Measurements from ENCODE around the gene ZNHIT2.
A peak's percentile ranks its signal among the peaks of the same experiment; 100 is the strongest.

ZNHIT2 gene

GRCh38 chr11:65132238-65132987, 14.9 kb upstream of the ZNHIT2 start:
- Histone ChIP-seq H3K4me3 (ENCODE audit: low read length, poor library complexity, severe bottlenecking) (peak overlapping the region; percentile 84), H3K36me3 (ENCODE audit: insufficient read depth, low read length) (peaks cover 39% of the 10 kb centered on the region), H3K9ac (ENCODE audit: low read depth, low read length, poor library complexity, severe bottlenecking) (peak overlapping the region; percentile 88), H3F3A (ENCODE audit: low read depth) (no peaks in the 10 kb centered on the region), H3K9me3 (ENCODE audit: insufficient read depth, low read depth, low read length) (no peaks in the 10 kb centered on the region), H3K4me2 (ENCODE audit: low read depth, low read length, poor library complexity, severe bottlenecking) (peak overlapping the region; percentile 98), H3K9me2 (replicated peaks; ENCODE audit: low read depth, low read length) (no peaks in the 10 kb centered on the region), H3K27me3 (ENCODE audit: insufficient read depth, low read length, poor library complexity, severe bottlenecking) (no peaks in the 10 kb centered on the region), H3K79me2 (ENCODE audit: insufficient read depth, low read length) (peaks cover 26% of the 10 kb centered on the region), H3K4me1 (ENCODE audit: insufficient read depth, low read length, poor library complexity, severe bottlenecking) (peaks cover 24% of the 10 kb centered on the region), H2AFZ (ENCODE audit: low read length) (no peak overlapping the region), H4K20me1 (ENCODE audit: insufficient read depth, low read length, poor library complexity, severe bottlenecking) (peaks cover 21% of the 10 kb centered on the region)
- no peak for TF ChIP-seq EZH2phosphoT487 (IDR thresholded peaks at IDR 0.05; ENCODE audit: borderline replicate concordance)
- TF ChIP-seq, protein P1, sequence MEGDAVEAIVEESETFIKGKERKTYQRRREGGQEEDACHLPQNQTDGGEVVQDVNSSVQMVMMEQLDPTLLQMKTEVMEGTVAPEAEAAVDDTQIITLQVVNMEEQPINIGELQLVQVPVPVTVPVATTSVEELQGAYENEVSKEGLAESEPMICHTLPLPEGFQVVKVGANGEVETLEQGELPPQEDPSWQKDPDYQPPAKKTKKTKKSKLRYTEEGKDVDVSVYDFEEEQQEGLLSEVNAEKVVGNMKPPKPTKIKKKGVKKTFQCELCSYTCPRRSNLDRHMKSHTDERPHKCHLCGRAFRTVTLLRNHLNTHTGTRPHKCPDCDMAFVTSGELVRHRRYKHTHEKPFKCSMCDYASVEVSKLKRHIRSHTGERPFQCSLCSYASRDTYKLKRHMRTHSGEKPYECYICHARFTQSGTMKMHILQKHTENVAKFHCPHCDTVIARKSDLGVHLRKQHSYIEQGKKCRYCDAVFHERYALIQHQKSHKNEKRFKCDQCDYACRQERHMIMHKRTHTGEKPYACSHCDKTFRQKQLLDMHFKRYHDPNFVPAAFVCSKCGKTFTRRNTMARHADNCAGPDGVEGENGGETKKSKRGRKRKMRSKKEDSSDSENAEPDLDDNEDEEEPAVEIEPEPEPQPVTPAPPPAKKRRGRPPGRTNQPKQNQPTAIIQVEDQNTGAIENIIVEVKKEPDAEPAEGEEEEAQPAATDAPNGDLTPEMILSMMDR (conservative IDR thresholded peaks at IDR 0.05; ENCODE audit: low read length), result no peak

GRCh38 chr11:65131895-65132237, 14.4 kb upstream of the ZNHIT2 start:
- no peak for TF ChIP-seq EZH2phosphoT487 (IDR thresholded peaks at IDR 0.05; ENCODE audit: borderline replicate concordance)
- TF ChIP-seq, protein P1 (conservative IDR thresholded peaks at IDR 0.05; ENCODE audit: low read length), result no peak
- Histone ChIP-seq H4K20me1 (ENCODE audit: insufficient read depth, low read length, poor library complexity, severe bottlenecking) (peaks cover 21% of the 10 kb centered on the region), H3K36me3 (ENCODE audit: insufficient read depth, low read length) (peaks cover 45% of the 10 kb centered on the region), H3K9me2 (replicated peaks; ENCODE audit: low read depth, low read length) (no peaks in the 10 kb centered on the region), H3K79me2 (ENCODE audit: insufficient read depth, low read length) (peaks cover 26% of the 10 kb centered on the region), H3K4me1 (ENCODE audit: insufficient read depth, low read length, poor library complexity, severe bottlenecking) (peaks cover 24% of the 10 kb centered on the region), H3F3A (ENCODE audit: low read depth) (no peaks in the 10 kb centered on the region), H3K9ac (ENCODE audit: low read depth, low read length, poor library complexity, severe bottlenecking) (no peak overlapping the region), H3K4me2 (ENCODE audit: low read depth, low read length, poor library complexity, severe bottlenecking) (peak overlapping the region; percentile 98), H3K9me3 (ENCODE audit: insufficient read depth, low read depth, low read length) (no peaks in the 10 kb centered on the region), H3K27me3 (ENCODE audit: insufficient read depth, low read length, poor library complexity, severe bottlenecking) (no peaks in the 10 kb centered on the region), H2AFZ (ENCODE audit: low read length) (no peak overlapping the region), H3K4me3 (ENCODE audit: low read length, poor library complexity, severe bottlenecking) (no peak overlapping the region)

GRCh38 chr11:65131417-65131776, 13.9 kb upstream of the ZNHIT2 start:
- Histone ChIP-seq H3F3A (ENCODE audit: low read depth) (no peaks in the 10 kb centered on the region), H3K4me3 (ENCODE audit: low read length, poor library complexity, severe bottlenecking) (no peak overlapping the region), H3K4me2 (ENCODE audit: low read depth, low read length, poor library complexity, severe bottlenecking) (no peak overlapping the region)

More at GRCh38 chr11:65131417-65131776, 13.9 kb upstream of the ZNHIT2 start:
- no peak for TF ChIP-seq EZH2phosphoT487 (IDR thresholded peaks at IDR 0.05; ENCODE audit: borderline replicate concordance)
- TF ChIP-seq, protein P1 (conservative IDR thresholded peaks at IDR 0.05; ENCODE audit: low read length), result no peak
- H3K9me2 ChIP-seq (replicated peaks; ENCODE audit: low read depth, low read length), result no peaks in the 10 kb centered on the region
- H3K4me1 ChIP-seq (ENCODE audit: insufficient read depth, low read length, poor library complexity, severe bottlenecking), result peaks cover 24% of the 10 kb centered on the region
- no peak overlapping the region for H2AFZ ChIP-seq (ENCODE audit: low read length)
- H3K27me3 ChIP-seq (ENCODE audit: insufficient read depth, low read length, poor library complexity, severe bottlenecking), result no peaks in the 10 kb centered on the region
- H3K9ac ChIP-seq (ENCODE audit: low read depth, low read length, poor library complexity, severe bottlenecking), result no peak overlapping the region
- peaks cover 21% of the 10 kb centered on the region for H4K20me1 ChIP-seq (ENCODE audit: insufficient read depth, low read length, poor library complexity, severe bottlenecking)
- H3K79me2 ChIP-seq (ENCODE audit: insufficient read depth, low read length), result peaks cover 26% of the 10 kb centered on the region
- H3K36me3 ChIP-seq (ENCODE audit: insufficient read depth, low read length), result peaks cover 49% of the 10 kb centered on the region
- H3K9me3 ChIP-seq (ENCODE audit: insufficient read depth, low read depth, low read length), result no peaks in the 10 kb centered on the region
